Lung (tissue), 12 donors: ENCODE measurements around the gene FHDC1. TPM values are rescaled to one million over a fixed set of nuclear protein-coding genes. Genes with fewer than 3 reads are reported as not detected.
A peak's percentile ranks its signal among the peaks of the same experiment; 100 is the strongest.

Source experiments
- ATAC-seq: fragments of 200-7000 bp; cut with Tn5 transposase; one replicate; pipeline ENCODE4 v1.9.1; 2020; ENCODE audit warnings: moderate number of reproducible peaks; ENCODE audit not compliant: insufficient read depth, low FRiP score
- DNase-seq, 3 donors: peaks; one replicate each; pipeline ENCODE4 v3.0.0-alpha.2; 2013 to 2017
- H3K27ac ChIP-seq, 2 donors: one replicate each; pipeline ENCODE4 v1.5.1; 2013; ENCODE audit warnings: mild to moderate bottlenecking in 2 of 2, moderate library complexity in 2 of 2, control low read depth in 1 of 2, inconsistent platforms in 1 of 2, low read depth in 1 of 2, low read length in 1 of 2
- H3K27me3 ChIP-seq, 3 donors: one replicate each; pipeline ENCODE4 v1.5.1; 2013; ENCODE audit warnings: low read length in 2 of 3; ENCODE audit not compliant: control insufficient read depth in 3 of 3, insufficient read depth in 3 of 3
- H3K36me3 ChIP-seq, 4 donors: one replicate each; pipeline ENCODE4 v1.5.1; 2013; ENCODE audit warnings: low read length in 4 of 4, mild to moderate bottlenecking in 1 of 4, moderate library complexity in 1 of 4; ENCODE audit not compliant: control insufficient read depth in 4 of 4, insufficient read depth in 4 of 4
- H3K4me1 ChIP-seq, 5 donors: one replicate each; pipeline ENCODE4 v1.5.1; 2013; ENCODE audit warnings: low read length in 5 of 5, mild to moderate bottlenecking in 2 of 5, moderate library complexity in 1 of 5; ENCODE audit not compliant: control insufficient read depth in 5 of 5, insufficient read depth in 5 of 5
- H3K4me3 ChIP-seq: one replicate; pipeline ENCODE4 v1.5.1; 2013; ENCODE audit warnings: mild to moderate bottlenecking, control low read depth, moderate library complexity
- H3K9ac ChIP-seq, 2 donors: one replicate each; pipeline ENCODE4 v1.5.1; 2013; ENCODE audit warnings: low read length in 2 of 2, control low read depth in 1 of 2; ENCODE audit not compliant: insufficient read depth in 1 of 2
- H3K9me3 ChIP-seq, 4 donors: one replicate each; pipeline ENCODE4 v1.5.1; 2013; ENCODE audit warnings: low read length in 3 of 4, mild to moderate bottlenecking in 1 of 4, moderate library complexity in 1 of 4; ENCODE audit not compliant: control insufficient read depth in 4 of 4, insufficient read depth in 3 of 4
- WGBS, 2 donors: extraction: QIAGEN DNeasy Blood & Tissue Kit; methylation state at CpG; one replicate each; pipeline ENCODE4 v1.1.7; 2013; 5-methylcytosine and 5-hydroxymethylcytosine counted together
- polyA plus RNA-seq, 2 donors: library from polyadenylated mRNA; stranded (reverse); fragments of 200-250 nt; gene quantifications; one replicate each; pipeline ENCODE4 v1.2.1, GENCODE V29; 2013
- total RNA-seq, 2 donors: library from RNA; depleted of rRNA in 1 of 2; stranded (reverse); fragments of >200 nt in 1 of 2; gene quantifications; one replicate each; pipeline ENCODE4 v1.2.1, GENCODE V29; 2014 to 2021
- TF ChIP-seq, protein P1 (sequence below): IDR thresholded peaks from 2 replicates; pipeline ENCODE4 v1.5.1; 2012; ENCODE audit warnings: mild to moderate bottlenecking; ENCODE audit errors: control extremely low read depth, extremely low read depth
- donor health status: control.
- donor health status: control.
- donor health status: Bipolar disorder and iron deficiency.
- donor health status: healthy.
- donor health status: DM: yes; HTN: yes; CAD: no.

The FHDC1 gene
- total and polyA plus RNA-seq, 4 donors: 4.3 to 27.2 (median 17.3) TPM

DNA sequence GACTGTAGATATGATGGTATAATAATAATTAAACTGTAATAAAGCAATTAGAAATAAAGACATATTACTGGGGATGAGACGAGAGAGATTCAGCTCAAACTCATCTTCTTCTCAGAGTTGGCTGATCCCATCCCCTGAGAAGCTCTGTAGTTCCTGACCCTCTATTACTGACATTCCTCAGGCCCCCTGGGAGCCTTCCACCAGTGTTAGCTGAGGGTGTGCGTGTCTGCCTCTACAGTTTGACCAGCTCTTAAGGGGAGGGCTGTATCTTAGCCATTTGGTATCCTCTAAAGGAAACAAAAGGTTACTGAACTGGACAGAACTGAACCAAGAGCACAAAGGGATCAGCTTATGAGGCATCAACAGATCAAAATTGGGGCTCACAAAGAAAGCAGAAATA, 11.2 kb downstream of the FHDC1 start:
- no peak for ATAC-seq
- Histone ChIP-seq H3K27me3 (no peaks in the 10 kb centered on the region), H3K27ac (no peak overlapping the region), H3K4me1 (peaks cover 0 to 13% (median 2%) of the 10 kb centered on the region in 5 donors), H3K9ac (no peak overlapping the region), H3K9me3 (no peaks in the 10 kb centered on the region), H3K4me3 (no peak overlapping the region), H3K36me3 (peaks cover 0 to 9% (median 2%) of the 10 kb centered on the region in 4 donors)
- DNase-seq: no peak
- TF ChIP-seq, protein P1, sequence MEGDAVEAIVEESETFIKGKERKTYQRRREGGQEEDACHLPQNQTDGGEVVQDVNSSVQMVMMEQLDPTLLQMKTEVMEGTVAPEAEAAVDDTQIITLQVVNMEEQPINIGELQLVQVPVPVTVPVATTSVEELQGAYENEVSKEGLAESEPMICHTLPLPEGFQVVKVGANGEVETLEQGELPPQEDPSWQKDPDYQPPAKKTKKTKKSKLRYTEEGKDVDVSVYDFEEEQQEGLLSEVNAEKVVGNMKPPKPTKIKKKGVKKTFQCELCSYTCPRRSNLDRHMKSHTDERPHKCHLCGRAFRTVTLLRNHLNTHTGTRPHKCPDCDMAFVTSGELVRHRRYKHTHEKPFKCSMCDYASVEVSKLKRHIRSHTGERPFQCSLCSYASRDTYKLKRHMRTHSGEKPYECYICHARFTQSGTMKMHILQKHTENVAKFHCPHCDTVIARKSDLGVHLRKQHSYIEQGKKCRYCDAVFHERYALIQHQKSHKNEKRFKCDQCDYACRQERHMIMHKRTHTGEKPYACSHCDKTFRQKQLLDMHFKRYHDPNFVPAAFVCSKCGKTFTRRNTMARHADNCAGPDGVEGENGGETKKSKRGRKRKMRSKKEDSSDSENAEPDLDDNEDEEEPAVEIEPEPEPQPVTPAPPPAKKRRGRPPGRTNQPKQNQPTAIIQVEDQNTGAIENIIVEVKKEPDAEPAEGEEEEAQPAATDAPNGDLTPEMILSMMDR: no peak
- WGBS, 2 donors: 85 to 91% methylated on average over 2 of the region's 2 CpGs

DNA sequence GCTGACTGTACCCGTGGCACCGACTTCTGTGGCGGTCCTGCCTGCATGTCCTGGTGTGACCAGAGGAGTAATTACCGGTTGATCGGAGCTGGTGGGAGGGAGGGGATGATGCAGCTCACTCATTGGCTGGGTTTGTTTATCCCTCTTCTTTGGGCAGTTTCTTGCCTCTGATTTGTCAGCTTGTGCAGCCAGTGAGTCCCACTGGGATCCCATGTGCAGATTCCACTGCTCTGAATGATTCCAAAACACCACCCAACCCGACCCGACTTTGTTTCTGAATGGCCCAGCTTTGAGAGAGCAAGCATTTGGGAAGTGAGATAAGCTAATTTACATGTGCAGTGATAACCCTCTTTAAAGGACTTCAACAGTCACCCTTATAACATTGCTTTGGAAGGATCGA, 13.8 kb downstream of the FHDC1 start:
- H3K9me3 ChIP-seq: no peaks in the 10 kb centered on the region
- no peak overlapping the region for H3K27ac ChIP-seq
- no peak for ATAC-seq
- H3K27me3 ChIP-seq: no peaks in the 10 kb centered on the region
- H3K4me3 ChIP-seq: no peak overlapping the region
- H3K4me1 ChIP-seq: peaks cover 0 to 13% (median 4%) of the 10 kb centered on the region in 5 donors
- H3K36me3 ChIP-seq: peaks cover 0 to 11% (median 0%) of the 10 kb centered on the region in 4 donors
- no peak for DNase-seq
- H3K9ac ChIP-seq: no peak overlapping the region
- TF ChIP-seq, protein P1: no peak
- 78 to 79% methylated on average over 8 of the region's 8 CpGs for WGBS, 2 donors

DNA sequence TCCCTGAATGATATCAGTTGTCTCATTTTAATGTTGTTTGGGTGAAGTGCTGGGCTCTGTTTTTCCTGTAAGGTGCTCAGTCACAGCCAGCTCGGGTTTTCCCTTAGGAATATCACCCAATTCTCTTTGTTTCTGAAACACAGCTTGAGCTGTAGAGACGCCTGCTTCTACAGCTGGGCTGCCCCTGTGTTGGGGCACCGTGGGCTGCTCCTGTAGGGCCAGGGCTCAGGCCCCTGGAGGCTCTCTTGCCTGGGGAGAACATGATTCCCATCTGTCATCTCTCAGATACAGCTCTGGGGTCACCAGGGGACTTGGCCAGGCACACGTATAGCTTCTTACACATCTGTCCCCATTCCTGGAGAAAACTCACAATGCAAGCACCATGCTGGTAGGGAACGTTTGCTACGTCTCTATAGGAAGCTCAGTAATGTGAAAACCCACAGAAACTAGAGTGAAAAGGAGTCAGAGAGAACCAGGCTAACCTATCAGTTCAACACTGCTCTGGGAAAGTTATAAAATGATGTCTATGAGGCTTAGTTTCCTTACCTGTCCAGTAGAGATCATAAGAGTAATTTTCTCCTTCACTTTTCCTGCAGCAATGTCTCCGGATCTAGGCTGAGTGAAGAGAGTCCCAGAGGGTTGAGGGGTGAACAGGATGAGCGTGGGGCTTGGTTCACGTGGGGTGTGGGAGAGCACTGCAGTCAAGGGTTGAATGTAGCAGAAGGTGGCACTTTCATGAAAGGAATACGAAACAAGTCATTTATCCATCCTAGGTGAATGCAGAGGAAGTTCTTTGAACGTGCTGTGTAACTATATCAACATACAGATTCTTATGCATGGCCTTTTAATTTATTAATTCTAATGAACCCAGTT, 14.5 kb downstream of the FHDC1 start:
- peaks cover 0 to 13% (median 4%) of the 10 kb centered on the region in 5 donors for H3K4me1 ChIP-seq

More for the DNA sequence above, 14.5 kb downstream of the FHDC1 start:
- no peak for DNase-seq
- 81 to 89% methylated on average over 11 of the region's 11 CpGs for WGBS, 2 donors
- ATAC-seq: no peak
- Histone ChIP-seq H3K4me3 (no peak overlapping the region), H3K9ac (no peak overlapping the region), H3K27me3 (no peaks in the 10 kb centered on the region), H3K9me3 (no peaks in the 10 kb centered on the region), H3K36me3 (peaks cover 0 to 11% (median 0%) of the 10 kb centered on the region in 4 donors), H3K27ac (peak overlapping the region in 1 of 2 donors; percentile 70)
- TF ChIP-seq, protein P1: no peak
